Measurements from ENCODE around the gene DCX.
"Not testable (repeated sequence)": the region's sequence is repeated elsewhere in the genome, so short reads cannot be mapped to it uniquely, and the experiment has no call there.

Gene DCX

DNA sequence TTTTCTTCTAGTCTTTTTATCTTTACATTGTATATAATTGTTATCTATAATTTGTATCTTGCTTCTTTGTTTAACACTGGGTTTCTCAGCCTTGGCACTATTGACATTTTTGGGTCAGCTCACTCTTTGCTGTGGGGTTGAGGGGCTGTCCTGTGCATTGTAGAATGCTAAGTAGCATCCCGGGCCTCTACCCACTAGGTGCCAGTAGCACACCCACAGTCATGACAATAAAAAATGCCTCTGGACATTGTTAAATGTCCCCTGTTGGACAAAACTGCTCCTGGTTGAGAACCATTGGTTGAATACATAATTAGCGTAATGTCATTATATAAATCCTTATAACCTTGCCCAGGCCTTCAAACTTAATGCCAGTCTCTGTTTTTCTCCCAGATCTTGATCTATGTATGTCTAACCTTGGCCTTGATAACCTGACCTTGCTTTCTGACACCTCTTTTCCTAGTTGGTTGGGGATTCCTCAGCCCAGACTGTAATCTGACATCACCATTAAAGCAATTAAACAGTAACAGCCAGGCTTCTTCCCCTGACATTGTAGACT lies 46.1 kb downstream of the DCX start:
- DNase-seq: peak in 1 of 2 experiments; percentile 10

DNA sequence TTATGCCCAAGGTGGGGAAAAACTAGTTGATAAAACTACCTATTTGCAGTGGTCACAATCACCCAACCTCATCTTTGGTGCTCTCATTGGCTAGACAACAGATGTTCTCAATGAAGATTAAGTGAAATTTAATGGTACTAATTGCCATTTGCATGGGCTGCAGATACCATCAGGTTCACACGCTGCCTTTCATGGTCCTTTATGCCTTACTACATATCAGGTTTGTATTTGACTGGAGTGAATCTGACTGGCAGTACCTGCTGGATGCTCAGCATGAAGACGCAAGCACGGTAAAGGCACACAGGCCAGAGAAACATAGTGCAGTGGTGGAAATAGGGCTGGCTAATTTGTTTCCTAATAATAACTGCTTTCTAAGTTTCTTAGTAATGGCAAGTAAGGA lies 48.3 kb downstream of the DCX start:
- peak; percentile 23 to 56 for DNase-seq

GRCh38 chrX:111361751-111362150 lies 50.2 kb downstream of the DCX start:
- no peak for DNase-seq

GRCh38 chrX:111360839-111361238 lies 51.2 kb downstream of the DCX start:
- peak in 1 of 2 experiments; percentile 64 for DNase-seq

DNA sequence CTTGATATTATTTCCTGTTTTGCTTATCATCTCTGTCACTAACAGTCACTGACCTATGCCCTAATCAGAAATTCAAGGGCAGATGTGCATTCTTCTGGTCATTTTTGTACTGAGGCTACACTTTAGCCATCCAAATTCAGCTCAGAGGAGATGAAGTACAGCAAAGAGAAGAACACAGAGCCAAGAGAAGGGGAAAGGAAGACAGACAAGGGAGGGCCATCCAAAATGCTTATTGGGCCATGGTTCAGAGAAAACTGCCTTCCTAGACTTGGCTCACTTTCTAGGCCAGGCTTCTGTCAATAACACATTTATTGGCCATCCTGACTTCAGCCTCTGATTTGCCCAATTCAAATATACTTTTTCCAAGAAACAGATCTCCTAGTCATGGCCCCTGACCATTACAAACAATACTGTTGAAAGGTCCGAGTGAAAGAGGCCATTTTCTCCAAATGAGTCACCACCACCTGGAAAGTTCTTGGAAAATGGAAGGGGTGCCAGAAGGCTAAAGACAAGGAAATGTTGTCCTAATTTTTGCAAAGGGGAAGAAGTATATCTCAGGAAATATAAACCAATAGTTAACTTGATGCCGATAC lies 56.4 kb downstream of the DCX start:
- DNase-seq: no peak

DNA sequence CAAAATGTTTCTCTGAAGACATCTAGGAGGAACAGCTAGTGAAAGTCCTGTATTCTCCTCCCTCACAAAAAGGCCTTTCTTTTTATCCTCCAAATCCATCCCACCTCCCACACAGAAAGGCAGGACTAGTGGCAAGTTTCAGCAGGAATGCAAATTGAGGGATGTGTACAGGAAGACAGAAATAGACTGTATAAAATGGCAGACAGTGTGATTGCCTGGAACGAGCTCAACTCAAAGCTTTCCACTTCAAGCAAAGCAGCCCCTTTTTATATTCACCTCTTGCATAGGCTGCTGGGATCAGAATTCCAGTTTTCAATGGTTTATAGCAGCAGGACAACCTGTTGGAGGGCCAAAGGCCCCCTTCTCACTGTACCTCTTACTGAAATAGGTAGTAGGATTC lies 57.5 kb downstream of the DCX start:
- DNase-seq: no peak

DNA sequence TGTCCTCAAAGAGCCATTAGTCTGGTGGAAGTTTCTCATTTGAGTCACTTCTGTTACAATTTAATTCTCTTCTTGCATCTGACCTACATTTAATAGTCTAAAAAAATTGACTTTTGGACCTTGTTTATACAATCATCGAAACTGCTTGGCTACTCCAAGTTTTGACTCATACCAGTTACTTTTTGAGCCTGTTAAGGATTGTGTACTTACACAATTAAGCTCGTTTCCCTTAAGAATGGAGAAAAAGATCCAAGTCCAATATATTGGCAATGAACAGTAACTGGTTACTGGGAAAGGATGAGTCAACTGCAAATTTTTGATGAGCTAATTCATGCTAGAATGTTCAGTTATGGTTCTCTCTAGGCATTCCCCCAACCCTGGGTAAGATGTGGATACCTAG lies 58.2 kb downstream of the DCX start:
- no peak for DNase-seq

DNA sequence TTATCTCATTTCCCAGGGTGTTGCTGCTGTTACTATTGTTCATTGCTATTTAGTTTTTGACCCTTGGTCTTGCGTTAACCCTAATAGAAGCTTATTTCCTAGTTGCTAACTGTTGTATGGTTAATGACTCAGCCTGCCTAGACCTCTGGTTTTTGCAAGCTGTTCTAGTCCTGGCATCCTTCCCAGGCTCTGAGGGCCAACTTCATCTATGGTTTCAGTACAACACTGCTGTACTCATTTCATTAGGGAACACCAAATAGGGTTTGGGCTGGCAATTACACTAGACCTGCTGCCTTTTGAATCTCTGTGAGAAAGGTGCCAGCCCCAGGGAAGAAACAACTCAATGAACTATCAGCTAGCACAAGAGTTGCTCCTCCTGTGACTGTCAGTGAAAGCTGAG lies 59.6 kb downstream of the DCX start:
- peak in 1 of 2 experiments; percentile 3 for DNase-seq

DNA sequence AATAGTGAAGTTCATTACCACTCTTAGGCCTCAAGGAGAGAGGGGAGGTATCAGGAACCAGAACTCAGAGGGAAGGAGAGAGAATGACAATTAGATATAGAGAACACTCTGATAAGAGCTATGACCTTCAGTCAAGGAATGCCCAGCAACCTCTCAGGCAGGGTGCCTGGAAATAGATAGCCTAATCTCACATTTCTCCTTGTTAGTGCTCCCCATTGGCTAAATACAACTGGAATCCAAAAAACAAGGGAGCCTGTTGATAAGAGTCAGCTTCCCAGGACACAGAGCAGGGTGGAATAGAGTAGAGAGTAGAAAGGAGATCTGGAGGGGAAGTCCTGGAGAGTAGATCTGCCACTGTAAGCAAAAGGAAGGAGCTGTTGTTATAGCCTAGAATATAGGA lies 62.1 kb downstream of the DCX start:
- DNase-seq: no peak

- DNase-seq: peak; percentile 12 to 45
These were observed 62.9 kb downstream of the DCX start for GRCh38 chrX:111349101-111349500.

DNA sequence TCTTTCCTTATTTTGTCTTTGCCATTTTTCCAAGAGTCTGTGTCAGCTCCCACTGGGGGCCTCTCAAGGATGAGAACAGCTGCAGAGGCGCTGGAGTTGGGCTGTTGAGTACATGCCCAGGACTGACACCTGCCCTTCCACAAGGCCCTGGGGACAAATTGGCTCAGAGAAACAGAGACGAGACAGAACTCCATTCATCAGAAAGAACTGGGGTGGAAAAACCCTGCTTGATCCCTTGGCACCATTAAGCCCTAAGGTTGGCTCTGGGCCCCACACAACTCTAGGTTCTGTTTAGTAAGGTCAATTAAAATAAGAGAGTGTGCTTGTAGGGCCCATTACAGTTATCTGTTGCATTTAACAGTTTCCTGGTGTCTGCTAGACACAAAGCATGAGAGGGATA lies 63.6 kb downstream of the DCX start:
- peak; percentile 26 to 72 for DNase-seq

GRCh38 chrX:111346150-111346549 lies 65.8 kb downstream of the DCX start:
- DNase-seq: not testable (repeated sequence)

DNA sequence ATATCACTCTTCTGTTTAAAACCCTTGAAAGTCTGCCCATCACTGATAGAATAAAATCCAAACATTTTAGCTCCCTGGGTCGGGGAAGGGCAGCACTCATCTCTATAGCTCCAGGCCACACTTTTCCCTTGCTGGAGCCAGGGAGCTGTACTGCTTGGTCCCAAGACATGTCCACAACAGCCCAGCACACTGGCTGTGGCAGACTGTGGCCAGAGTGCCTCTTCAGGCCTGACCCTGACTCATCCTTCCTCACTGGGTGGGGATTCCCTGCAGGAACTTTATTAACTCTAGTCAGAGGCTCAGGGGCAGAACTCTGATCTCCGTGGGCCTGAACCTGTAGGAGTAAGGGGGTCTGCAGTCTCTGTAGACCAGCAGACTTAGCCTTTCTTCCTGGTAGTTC lies 71.9 kb downstream of the DCX start:
- DNase-seq: no peak

- no peak for DNase-seq
These were observed 72.8 kb downstream of the DCX start for GRCh38 chrX:111339212-111339611.

DNA sequence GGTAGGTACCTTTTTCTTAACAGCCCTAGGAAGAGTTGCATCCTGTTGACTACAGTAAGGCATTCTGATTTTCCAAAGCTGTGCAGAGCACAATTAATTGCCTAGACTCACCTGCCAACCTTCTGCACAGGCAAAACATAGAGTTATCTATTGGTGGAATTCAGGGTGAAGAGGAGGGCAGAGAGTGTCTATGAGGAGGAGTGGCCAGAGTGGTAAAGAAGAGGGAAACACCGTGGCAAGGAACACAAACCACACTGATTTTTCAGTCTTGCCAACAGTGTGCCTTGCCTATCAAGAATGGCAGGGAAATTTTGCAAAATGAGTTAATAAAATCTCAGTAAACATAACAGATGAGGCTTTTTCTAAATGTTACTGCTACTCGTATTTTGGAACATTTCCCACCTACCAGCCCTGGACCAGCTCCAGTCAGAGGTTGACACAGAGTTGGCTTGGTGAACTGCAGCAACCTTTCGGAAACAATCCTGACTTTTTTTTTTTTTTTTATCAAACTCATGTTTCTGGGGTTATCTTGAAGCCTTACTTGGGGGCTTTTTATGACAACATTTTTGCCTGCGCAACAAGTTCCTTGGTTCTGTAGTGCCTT lies 73.8 kb downstream of the DCX start:
- DNase-seq: no peak

- DNase-seq: no peak
These were observed 74.8 kb downstream of the DCX start for GRCh38 chrX:111337067-111337637.

GRCh38 chrX:111336141-111336540 lies 75.9 kb downstream of the DCX start:
- no peak for DNase-seq

DNA sequence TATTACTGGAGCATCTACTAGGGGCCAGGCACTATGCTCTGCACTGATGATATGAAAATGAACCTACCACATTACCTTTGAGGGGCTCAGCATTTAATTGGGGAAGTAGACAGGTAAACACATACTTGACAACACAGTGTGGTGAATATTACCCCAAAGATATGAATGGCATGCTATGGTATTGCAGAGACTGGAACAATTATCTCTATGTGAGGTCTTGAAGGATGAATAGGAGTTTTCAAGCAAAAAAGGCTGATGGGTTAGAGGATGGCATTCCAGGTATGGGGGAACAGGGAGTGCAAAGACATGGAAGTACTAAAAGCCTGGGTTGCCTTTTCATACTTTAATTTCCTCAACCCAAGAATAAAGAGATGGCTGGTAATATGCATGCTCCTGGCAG lies 82.6 kb downstream of the DCX start:
- no peak for DNase-seq

DNA sequence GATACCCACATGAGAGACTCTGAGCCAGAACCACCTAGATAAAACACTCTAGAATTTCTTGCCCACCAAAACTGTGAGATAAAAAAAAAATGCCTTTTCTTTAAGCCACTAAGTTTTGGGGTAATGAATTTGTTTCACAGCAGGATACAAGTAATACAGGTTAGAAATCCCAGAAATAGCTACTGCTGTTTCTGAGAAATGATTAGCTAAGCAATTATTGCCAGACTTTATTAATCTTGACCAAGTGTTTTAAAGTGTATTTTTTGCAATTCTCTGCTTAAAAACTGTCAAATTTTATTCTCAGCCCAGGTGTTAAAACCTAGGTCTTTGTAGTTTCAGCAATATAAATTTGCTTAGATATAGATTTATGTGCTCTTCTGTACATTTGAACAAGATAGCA lies 83.1 kb downstream of the DCX start:
- DNase-seq: no peak

DNA sequence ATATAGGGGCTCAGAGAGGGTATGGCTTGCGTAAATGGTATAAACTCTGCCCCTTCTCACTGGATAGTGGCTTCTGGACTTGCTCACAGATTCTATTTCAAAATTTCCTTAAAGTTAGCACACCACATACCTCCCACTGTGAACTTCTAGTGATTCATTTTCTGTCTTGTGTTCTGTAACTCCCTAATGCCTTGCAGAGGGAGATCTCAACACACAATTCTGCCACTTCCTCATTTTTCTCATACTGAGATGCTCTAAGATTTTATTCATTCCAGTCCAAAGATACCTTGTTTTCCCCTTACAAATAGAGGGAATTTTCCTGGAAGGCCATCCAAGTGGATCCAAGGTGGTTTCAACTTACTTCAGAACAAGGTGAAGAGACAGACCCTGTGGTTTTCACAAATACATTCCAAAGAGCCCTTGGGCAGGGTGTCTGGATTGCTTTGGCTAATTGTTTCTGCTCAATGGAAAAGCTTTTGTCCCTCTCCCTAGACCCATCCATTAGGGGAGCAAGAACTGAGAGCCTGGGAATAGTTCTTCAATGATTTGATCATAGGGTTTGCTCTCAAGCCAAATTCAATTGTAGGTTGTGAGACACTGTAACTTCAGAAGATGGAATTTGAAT lies 89.6 kb downstream of the DCX start:
- no peak for DNase-seq

- no peak for DNase-seq
These were observed 92.5 kb downstream of the DCX start for GRCh38 chrX:111319451-111319850.

DNA sequence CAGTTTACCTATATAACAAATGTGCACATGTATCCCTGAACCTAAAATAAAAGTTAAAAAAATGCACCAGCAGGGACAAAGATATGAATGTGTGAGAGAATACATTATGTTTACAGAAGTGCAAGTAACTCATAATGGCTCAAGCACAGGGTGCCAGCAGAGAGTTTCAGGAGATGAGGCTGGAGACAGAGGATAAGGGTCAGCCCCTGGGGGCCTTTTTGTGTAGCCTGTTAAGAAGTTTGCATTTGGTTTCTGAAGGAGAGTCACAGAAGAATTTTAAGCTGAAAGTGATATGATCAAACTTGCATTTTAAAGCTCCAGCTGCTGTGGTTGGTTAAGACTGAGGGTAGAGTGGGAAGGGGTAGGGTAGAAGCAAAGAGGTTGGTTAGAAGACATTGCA lies 93.1 kb downstream of the DCX start:
- no peak for DNase-seq

DNA sequence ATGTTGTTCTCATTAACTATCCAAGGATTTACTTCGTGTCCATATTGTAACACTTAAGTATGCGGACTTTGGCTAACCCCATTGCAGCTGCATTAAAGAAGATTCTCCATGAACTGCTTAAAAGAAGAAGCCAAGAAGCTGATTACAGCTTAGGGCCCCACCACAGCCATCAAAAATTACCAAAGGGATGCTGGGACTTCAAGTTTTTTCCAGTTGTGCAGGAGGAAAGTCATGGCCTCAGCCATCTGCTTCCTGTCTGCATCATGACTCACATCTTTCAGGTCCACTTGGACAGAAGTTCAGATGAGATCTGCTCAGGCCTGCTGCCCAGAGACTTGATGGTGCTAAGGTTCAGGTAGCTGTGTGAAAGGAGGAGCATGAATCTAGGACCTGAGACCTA lies 102.9 kb downstream of the DCX start:
- no peak for DNase-seq

DNA sequence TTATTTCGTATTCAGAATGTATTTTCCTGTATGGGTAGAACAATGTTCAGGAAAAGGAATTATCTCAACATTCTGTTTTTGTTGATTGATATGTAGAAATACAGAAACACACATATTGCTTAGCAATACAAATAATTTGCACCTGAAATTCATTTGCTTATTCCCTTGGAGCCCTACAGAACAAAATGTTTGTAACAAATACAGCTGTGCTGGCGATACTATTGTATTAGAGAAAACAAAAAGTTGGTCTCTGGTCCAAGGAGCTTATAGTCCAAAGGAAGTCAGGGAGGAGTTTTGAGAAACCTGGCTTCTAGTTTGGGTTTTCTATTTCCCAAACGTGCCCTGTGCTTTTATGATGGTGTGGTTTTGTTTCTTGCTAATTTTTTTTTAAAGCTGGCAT lies 104.0 kb downstream of the DCX start:
- DNase-seq: no peak
